COR-L47 (cell line): Measurements from ENCODE around the gene EHBP1L1.
A peak's percentile ranks its signal among the peaks of the same experiment; 100 is the strongest.

Experiments used
- DNase-seq: peaks from one replicate; lab custom pipeline; 2025; lab: John Stamatoyannopoulos, UW

Gene EHBP1L1

DNA sequence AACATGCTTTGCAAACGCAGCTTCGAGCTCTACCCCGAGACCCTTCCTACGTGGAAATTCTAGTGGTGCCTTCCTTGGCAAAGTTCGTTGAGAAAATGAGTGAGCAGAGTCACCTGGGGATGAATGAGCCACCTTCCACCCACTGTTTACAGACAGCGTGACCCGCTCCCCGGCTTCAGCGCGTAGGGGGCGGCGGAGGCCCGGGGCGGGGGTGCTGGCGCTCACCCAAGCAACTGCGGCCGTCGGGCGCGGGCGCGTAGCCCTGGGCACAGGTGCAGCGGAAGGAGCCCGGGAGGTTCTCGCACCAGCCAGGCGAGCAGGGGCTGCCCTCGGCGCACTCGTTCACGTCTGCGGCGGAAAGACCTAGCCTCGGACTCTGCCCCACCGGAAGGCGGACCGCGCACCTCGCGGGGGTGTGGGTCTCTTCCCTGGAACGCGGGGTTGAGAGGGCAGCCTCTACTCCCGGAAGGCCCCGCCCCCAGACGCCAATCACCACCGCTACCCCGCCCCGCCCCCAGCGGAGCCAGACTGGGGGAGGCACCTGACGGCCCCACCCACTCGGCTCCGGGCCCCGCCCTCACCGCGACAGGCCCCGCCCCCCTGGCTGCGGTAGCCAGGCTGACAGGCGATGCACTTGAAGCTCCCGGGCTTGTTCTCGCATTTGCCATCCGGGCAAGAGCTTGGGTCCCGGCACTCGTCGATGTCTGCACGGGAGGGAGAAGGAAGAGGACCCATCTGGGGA lies 29.5 kb upstream of the EHBP1L1 start:
- DNase-seq, result peak; percentile 82

DNA sequence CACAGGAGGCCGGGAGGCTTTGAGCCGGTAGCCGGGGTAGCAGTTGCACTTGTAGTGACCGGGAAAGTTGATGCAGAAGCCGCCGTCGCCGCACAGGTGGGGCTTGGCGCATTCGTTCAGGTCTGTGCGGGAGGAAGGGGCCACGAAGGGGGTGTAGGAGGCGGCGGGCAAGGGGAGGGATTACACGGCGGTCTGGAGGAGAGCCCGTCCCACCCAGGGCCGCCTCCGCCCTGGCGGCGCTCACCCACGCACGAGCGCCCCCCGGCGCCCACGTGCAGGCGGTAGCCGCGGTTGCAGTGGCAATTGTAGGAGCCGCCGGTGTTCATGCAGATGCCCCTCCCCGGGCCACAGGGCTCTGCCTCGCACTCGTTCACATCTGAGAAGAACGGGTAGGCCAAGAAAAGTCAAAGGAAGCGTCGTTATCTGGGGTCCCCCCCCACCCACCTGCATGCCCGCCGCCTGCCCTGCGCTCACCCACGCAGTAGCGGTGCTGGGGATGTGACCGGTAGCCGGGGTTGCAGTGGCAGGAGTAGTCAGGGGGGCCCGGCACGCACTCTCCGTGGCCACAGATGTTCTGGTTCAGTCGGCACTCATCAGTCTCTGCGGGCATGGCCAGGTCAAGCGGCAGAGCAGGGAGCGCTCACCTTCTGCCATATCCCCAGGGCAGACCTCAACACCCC lies 28.3 kb upstream of the EHBP1L1 start:
- DNase-seq, result no peak

DNA sequence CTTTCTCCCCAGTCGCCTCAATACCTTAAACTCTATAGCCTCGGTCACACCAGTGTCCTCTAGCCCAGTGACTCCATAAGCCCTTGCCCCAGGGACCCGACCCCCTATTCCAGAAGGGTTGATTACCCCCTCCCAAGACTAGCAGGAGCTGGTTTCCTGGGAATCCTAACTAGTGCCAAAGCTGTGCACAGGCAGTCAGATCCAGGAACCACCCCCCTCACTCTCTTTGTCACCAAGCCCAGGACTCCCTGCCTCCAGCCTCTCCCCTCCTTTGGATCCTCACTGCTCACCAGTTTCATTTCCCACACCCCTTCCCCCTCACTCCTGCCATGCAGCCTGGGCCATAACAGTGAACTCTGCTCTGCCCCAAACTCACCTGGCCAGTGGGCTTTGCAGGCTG lies 27.5 kb upstream of the EHBP1L1 start:
- DNase-seq, result no peak

DNA sequence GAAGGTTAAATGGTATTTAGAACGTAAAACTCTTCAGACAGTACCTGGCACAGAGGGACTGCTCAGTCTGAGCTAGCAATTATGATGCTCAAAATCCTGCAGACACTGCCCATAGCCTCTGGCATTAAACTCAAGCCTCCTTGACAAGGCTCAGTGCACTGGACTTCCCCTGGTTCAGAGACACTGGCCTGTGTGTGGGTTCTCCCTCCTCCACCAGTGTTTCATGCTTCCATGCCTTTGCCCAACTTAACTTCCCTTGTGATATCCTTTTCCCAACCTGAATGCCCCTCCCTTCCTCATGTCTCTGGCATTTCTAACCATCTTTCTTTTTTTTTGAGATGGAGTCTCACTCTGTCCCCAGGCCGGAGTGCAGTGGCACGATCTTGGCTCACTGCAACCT lies 26.8 kb upstream of the EHBP1L1 start:
- DNase-seq, result no peak

DNA sequence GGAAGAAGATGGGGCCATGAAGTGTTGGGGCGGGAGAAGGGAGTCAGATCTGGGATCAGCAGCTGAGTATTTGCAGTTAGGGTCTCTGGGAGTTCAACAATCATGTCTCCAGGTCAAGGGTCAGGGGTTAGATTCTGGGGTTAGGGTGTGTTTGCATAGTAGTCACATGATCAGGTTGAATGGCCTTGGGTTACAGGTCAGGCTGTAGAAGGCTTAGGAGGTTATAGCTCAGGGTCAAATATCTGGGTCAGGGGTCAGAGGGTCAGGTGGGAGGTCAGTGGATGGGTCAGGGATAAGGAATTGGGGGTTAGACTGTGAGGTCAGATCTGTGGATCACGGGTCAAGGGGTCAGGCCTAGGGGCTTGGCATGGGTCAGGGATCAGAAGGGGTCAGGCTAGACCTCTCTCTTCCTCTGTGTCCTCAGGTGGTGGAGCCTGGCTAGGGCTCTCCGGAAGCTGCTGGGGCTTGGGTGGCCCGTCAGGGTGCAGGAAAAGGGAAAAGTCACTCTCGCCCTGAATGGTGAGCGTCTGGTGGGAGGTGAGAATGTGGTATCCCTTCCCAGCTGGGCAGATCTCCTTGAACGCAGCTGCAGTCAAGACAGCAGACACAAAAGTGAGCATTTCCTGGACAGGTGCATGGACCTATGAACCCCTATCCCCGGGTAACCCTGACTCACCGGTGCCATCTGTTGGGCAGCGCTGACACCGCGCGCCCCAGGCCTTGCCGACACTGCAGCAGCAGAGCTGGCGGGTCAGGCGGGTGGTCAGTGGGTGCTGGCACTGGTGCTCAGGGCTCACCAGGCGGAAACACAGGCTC lies 24.1 kb upstream of the EHBP1L1 start:
- DNase-seq, result peak; percentile 53

DNA sequence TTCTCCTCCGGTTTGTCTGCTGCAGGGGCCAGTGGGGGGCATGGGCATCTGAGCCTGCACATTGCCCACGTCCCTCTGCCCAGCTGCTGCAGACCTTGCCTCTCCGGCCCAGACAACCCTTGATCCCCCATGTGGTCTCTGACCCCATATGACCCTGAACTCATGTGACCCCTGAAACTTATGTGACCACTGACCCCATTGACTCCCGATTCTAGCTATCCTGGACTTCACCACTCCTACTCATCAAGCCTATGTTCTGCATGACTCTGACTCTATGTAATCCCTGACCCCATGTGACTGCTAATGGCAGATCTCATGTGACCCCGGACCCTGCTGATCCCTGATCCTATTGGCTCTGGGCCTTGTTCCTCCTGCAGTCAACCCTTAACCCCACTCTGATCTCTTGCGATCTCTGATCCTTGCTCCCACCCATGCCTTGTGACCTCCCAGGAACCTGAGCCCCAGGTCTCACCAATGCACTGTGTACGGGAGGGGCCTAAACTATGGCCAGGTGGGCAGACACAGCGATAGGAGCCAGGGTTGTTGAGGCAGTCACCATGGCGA lies 23.4 kb upstream of the EHBP1L1 start:
- no peak for DNase-seq

DNA sequence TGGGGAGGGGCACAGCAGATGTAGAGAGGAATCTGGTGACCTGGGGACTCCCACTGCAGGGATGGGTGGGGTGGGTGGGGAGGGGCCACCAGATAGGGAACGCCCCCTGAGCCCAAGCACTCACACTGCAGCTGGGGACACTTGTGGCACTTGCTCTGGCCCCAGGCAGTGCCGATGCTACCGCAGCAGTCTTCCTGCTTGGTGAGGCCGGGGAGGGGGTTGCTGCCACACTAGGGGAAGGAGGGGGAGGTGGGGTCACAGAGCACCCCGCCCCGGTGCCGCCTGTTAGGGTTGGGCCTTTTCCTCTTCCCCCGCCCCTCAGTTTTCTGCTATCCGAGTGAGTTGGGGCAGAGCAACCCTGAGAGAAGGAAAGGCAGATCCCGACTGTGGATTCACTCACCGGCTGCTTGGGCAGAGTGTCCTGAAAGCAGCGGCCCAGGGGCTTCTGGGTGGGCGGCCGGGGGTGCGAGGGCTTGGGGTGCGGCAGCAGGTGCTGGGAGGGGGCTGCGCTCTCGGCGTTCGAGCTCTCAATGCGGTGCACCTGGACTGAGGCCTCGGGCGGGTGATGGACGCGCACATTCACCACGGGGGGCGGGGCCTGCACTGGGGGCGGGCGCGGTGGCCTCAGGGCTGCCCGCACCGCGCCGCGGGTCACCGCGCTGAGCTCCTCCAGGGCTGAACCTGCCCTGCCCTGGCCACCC lies 22.4 kb upstream of the EHBP1L1 start:
- DNase-seq, result no peak

DNA sequence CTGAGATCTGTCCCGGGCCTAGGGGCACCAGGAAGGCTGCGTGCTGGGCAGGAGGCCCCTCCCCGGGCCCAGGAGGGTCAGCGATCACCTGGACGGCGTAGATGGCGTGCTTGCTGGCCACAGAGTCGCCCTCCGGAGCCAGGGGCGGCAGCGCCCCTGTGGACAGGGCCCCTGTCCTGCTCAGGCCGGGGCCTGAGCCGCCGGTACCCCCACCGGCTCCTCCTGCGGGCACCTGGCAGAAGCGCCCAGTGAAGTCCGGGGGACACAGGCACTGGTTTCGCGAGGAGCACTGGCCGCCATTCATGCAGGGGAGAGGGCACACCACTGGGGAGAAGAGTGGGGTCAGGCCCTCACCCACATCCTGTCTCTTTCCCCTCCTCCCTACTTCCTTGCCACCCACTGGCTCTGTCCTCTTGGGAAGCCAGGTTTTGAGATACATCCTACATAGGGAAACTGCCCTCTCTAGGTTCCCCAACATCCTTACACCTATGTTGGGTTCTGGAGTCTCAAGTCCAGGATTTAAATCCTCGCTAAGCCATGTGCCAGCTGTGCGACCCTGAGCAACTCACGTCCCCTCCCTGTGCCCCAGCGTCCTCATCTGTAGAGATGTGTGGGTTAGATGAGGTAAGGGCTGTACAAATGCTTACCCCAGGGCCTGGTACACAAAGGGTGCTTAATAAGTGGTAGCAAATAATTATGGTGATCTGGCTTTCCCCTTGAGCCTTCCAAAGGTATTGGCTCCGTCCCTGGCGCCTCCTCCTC lies 21.6 kb upstream of the EHBP1L1 start:
- DNase-seq, result no peak

DNA sequence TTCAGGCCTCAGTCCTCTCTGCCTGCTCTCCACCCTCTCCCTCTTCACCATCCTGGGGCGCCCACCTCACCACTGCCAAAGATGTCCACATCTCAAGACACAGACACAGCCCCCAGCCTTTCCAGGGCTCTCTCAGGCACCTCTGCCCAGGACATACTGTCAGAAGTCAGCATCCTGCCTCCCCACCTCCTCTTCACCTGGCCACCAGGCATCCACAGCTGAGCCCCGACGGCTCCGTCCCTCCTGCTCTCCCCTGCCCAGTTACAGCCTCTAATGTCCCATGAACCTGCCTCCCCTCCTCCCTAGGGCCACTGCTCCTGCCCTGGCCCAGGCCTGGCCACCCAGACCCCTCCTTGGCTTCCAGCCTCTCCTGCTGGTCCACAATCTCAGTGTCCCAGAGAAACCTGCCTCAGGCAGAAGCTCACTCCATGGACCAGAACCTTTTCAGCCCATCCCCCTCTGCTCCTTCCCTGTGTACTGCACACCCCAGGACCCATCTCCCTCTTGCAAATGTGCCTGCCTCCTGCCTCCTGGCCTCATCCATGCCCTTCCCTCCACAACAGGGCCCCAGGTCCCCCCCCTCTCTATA lies 20.9 kb upstream of the EHBP1L1 start:
- no peak for DNase-seq

DNA sequence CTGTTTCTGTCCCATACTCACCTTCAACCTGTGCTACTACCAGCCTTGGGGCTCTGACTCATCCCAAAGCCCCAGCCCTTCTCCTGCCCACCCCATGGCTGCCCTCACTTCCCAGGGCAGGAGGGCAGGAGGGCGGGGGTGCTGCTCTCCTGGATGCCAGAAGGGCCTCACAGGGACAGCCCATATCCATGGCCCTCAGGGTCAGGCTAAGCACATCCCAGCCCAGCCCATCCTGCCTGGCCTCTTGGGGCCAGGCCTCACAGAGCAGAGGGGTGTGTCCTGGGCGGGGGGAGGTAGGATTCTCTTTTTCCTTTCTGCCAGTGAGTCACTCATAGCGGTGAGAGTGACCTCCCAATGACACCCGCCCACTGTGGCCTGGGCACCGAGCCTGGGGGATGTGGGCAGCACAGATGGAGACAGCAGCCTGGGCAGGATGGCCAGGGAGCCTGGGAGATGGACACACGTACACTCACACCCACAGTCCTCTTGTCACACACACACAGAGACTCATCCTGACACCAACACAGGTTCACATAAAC lies 20.1 kb upstream of the EHBP1L1 start:
- no peak for DNase-seq

DNA sequence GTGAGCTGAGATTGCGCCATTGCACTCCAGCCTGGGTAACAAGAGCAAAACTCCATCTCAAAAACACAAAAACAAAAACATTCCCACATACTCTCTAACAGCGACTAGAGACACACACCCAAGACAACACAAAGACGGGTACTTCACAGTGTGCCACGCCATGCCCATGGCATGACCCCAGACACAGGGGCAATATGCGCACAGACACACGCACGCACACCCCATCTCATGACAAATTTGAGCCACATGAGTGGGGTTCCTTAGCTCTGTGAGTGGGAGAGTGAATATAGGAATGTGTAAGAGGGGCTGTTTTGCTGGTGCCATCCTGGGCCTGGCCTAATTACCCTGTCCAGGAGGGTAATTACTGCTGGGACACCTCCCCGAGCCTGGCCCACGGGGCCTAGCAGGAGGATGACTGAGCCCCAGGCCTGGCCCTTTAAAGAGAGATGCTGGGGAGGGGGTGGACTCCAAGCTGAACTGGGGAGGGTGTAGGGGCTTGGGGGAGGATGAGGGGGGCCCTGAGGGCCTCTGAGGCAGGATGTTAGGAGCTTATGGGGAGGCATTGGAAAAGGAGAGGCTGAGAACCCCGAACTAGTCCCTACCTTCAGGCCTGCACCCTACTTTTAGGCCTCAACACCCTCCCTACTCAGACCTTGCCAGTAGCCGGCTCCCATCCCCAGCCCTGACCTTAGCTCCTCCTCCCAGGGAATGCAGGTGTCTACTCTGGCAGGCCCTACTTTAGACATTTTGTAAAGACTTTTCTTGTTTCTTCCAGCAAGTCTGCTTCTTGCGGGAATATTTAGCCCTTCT lies 19.2 kb upstream of the EHBP1L1 start:
- no peak for DNase-seq

DNA sequence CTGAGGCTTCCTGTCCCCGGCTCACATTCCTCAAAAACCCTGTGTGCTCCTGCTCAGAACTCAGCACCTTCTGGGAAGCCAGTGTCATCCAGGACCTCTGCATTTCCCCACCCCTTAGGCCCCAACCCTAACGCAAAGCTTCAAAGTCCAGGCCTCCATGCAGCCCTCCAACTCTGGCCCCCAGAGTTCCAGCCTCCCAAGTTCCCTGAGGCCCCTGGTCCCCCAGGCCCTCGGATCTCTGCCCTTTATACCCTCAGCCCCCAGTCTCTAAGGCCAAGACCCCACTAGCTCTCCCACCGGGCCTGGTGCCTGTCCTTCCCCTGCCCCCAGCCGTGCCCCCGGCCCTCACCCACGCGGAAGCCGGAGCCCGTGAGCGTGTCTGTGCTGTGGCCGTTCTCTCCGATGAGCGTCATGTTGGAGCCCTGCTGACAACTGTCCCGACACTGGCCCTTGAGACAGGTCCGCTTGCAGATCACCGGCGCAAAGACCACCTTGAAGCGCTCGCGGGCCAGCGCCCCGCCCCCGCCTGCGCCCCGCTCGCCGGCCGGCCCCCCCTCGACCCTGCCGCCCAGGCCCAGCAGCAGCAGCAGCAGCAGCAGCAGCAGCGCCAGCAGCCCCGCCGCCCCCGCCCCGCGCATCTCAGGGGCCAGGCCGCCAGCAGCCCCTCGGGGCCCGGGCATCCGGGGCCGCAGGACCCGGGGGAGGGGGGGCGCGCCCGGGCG lies 18.4 kb upstream of the EHBP1L1 start:
- DNase-seq, result no peak

DNA sequence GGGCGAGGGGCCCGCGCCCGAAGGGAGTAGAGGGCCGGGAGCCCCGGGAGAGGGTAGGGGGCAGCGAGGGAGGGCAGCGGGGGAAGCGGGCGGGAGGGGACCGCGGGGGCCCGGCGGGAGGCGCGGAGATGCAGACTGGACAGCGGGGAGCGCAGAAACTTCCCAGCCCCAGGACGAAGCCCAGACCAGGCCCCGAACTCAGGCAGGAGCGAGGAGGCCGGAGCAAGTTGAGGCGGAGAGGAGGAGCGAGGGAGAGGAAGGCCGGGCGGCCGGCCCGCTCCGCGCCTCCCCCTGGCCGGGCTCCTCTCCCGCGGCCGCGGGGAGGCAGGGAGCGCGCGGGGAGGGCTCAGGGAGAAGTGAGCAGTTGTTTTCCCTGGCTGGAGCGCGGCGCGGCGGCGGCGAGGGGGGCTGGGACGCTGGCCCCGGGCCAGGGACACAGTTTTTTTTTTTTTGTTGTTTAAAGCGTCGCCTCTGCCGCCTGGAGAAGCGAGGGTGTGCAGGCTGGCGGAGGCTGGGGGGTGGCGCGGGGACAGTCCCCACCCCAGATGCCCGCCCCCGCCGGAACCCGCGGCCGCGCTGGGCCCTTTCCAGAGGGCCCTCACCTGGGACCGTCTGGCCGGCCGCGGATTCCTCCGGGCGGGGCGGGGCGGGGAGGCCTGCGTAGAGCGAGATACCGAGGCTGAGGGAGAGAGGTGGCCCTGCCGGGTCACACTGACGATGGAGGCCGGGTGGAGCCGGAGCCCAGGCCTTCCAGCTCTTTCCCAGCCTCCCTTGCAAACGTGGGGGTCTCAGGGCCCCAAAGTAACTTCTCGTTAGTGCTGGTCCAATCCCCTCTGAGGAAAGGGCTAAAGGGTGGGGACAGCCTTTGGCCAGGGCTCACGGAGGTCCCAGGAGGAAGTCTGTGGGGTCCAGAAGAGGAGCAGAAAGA lies 17.6 kb upstream of the EHBP1L1 start, which contains the start of gene LTBP3:
Gene LTBP3 (minus strand): TSS at position 358 of the 928 bp plus-strand sequence. CDS start 400 bp downstream, outside the sequence.
- peak; percentile 63 for DNase-seq

DNA sequence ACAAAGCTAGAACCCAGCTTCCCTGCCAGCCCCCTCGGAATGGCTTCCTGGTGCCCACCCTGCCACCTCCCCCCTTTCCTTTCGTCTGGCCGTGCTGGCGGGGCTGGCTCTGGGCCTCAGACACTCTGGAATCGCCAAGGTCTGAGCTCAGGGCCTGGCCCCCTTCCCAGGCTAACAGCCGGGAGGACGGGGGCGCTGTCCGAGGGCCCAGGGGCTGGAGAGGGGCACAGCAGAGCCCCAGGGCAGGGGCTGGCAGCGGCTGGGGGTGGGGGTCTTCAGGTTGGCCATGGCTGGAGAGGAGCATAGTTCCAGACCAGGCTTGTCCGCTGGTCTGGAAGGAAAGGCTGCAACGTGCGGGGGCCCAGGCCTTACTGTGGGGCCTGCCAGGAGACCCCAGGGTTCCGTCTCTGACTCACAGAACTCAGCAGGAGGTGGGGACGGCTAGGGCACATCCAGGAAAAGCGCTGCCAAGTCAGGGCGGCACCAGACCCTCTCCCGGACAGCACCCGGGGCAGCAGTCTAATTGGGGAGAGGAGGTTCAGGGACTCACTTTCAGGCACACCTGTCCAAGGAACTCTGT lies 16.8 kb upstream of the EHBP1L1 start:
- DNase-seq, result peak; percentile 58

DNA sequence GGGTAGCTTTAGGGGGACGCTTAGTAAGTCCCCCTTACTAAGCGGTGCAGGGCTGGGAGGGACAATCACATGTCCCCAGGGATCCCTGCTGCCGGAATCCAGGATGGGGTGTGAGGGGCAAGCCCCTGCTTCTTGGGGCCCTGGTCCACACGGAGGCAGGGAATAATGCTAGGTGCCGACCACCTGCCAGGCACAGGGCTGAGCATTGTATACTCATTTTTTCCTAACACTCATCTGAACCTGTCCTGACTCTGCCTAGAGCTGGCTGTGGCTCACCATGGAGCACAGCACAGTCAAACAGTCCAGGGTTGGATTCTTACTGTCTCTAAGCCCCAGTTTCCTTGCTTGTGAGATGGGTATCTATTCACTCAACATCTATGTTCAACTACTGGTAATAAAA lies 16.3 kb upstream of the EHBP1L1 start:
- DNase-seq, result no peak

DNA sequence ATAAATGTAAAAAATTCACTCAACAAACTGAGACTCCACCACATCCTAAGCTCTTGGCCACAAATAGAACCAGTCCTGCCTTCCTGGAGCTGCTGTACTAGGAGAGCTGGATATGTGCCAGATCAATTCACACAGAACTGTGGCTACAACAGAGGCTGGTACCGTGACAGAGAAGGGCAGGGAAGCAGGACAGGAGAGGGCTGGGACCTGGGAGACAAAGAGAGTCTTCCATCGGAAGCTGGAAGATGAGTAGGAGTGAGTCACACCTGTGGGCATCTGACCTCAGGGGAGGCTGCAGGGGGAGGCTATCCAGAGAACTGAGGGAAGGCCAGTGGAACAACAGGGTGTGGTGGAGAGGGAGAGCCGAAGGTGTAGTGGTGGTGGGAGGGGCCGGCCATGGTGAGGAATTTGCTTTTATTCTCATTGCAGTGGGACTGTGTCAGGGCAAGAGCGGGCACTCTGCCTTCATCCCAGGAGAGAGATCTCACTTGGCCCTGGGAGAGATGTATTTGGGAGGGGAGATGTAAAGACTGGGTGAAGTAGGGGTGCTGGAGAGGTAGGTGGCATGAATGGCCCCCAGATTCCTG lies 15.8 kb upstream of the EHBP1L1 start:
- peak; percentile 36 for DNase-seq
